GM12873 (cell line): ENCODE measurements around the gene ZBTB47.

Experiments
- CTCF ChIP-seq: IDR thresholded peaks from 2 replicates; pipeline ENCODE4 v1.5.1; 2012; ENCODE audit warnings: low read depth, mild to moderate bottlenecking, moderate library complexity, low read length, control low read depth; ENCODE audit not compliant: insufficient read depth; ENCODE audit errors: missing control alignments

Gene ZBTB47

GRCh38 chr3:42640129-42640528 is 13.4 kb upstream of the ZBTB47 start:
- no peak for TF ChIP-seq CTCF

- TF ChIP-seq CTCF: no peak
Observed at GRCh38 chr3:42640771-42641370, 12.6 kb upstream of the ZBTB47 start.

GRCh38 chr3:42647821-42648459 is 5.6 kb upstream of the ZBTB47 start:
- no peak for TF ChIP-seq CTCF

GRCh38 chr3:42649006-42649405 is 4.5 kb upstream of the ZBTB47 start:
- no peak for TF ChIP-seq CTCF

GRCh38 chr3:42649783-42650182 is 3.7 kb upstream of the ZBTB47 start:
- TF ChIP-seq CTCF: no peak

GRCh38 chr3:42651248-42652091 is 2.0 kb upstream of the ZBTB47 start:
- TF ChIP-seq CTCF: no peak

- no peak for TF ChIP-seq CTCF
Observed at GRCh38 chr3:42652251-42652610, 1.3 kb upstream of the ZBTB47 start.
